Common myeloid progenitor, CD34-positive (primary cell): ENCODE results near the gene SCAPER.
"Not testable (repeated sequence)": the region's sequence is repeated elsewhere in the genome, so short reads cannot be mapped to it uniquely, and the experiment has no call there.

Source experiments
- CTCF ChIA-PET: fragments of 350-600 bp; sonication (Branson Sonifier 250); formaldehyde crosslinking; loops from one replicate; lab custom pipeline; 2021; ENCODE audit warnings: antibody characterized with exemption; lab: Charles Lee
- POLR2A ChIA-PET: fragments of 350-600 bp; sonication (Branson Sonifier 250); formaldehyde crosslinking; loops from one replicate; lab custom pipeline; 2021; ENCODE audit warnings: antibody characterized with exemption; lab: Charles Lee
- DNase-seq, 3 donors: peaks; one replicate each; pipeline versions ENCODE4 v3.0.0 to v3.0.0-alpha.2; 2013
- H3K27ac ChIP-seq, 2 experiments: 1 replicate in 1 of 2; 2 replicates in 1 of 2; pipeline ENCODE4 v1.7.0; 2013; ENCODE audit warnings: inconsistent platforms in 2 of 2, low read length in 2 of 2, mild to moderate bottlenecking in 2 of 2, low read depth in 1 of 2, moderate library complexity in 1 of 2; ENCODE audit not compliant: severe bottlenecking in 2 of 2, insufficient read depth in 1 of 2, poor library complexity in 1 of 2
- H3K27me3 ChIP-seq, 5 experiments: replicated peaks in 2 of 5; 1 replicate in 3 of 5; 2 replicates in 2 of 5; pipeline versions ENCODE4 v1.6.1 to v1.7.0; 2013; ENCODE audit warnings: low read length in 4 of 5, mild to moderate bottlenecking in 2 of 5, moderate library complexity in 2 of 5, inconsistent platforms in 1 of 5; ENCODE audit not compliant: insufficient read depth in 5 of 5, control insufficient read depth in 4 of 5
- H3K36me3 ChIP-seq, 4 experiments: 1 replicate in 2 of 4; 2 replicates in 2 of 4; pipeline versions ENCODE4 v1.6.1 to v1.7.0; 2013; ENCODE audit warnings: low read length in 3 of 4, control low read depth in 1 of 4, mild to moderate bottlenecking in 1 of 4; ENCODE audit not compliant: control insufficient read depth in 4 of 4, insufficient read depth in 4 of 4
- H3K4me1 ChIP-seq, 4 experiments: 1 replicate in 3 of 4; 2 replicates in 1 of 4; pipeline versions ENCODE4 v1.6.1 to v1.7.1; 2013; ENCODE audit warnings: low read length in 3 of 4, mild to moderate bottlenecking in 3 of 4, control low read depth in 1 of 4, inconsistent platforms in 1 of 4, moderate library complexity in 1 of 4; ENCODE audit not compliant: control insufficient read depth in 4 of 4, insufficient read depth in 4 of 4; ENCODE audit errors: control extremely low read depth in 1 of 4
- H3K4me3 ChIP-seq, 7 experiments: 1 replicate in 4 of 7; 2 replicates in 3 of 7; pipeline versions ENCODE4 v1.5.1 to v1.7.0; 2013; ENCODE audit warnings: mild to moderate bottlenecking in 7 of 7, low read length in 6 of 7, moderate library complexity in 6 of 7, inconsistent platforms in 2 of 7, low read depth in 2 of 7, control low read depth in 1 of 7; ENCODE audit not compliant: insufficient read depth in 4 of 7, control insufficient read depth in 1 of 7; ENCODE audit errors: extremely low read depth in 1 of 7
- H3K9me3 ChIP-seq, 5 experiments: 1 replicate in 4 of 5; 2 replicates in 1 of 5; pipeline versions ENCODE4 v1.6.1 to v1.7.1; 2013; ENCODE audit warnings: low read length in 4 of 5, mild to moderate bottlenecking in 2 of 5, inconsistent platforms in 1 of 5, low read depth in 1 of 5, moderate library complexity in 1 of 5; ENCODE audit not compliant: control insufficient read depth in 4 of 5, insufficient read depth in 2 of 5; ENCODE audit errors: control extremely low read depth in 1 of 5
- WGBS: methylation state at CpG from one replicate; pipeline ENCODE4 v1.1.5; 2013; ENCODE audit not compliant: insufficient coverage; 5-methylcytosine and 5-hydroxymethylcytosine counted together

The SCAPER gene

DNA sequence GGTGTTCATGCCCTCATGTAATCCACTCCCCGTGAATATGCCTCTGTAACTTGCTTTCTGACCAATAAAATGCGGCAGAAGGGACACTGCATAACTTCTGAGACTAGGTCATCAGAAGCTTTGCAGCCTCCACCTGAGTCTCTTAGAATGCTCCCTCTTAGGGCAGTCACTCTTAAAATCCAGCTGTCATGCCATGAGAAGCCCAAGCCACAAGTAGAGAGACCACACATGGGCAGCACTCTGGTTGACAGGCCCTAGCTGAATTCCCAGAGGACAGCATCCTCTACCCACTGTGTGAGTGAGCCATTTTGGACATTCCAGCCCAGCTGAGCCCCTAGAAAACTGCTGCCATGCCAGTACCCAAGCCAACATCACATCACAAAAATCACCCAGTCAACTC is 41.4 kb downstream of the SCAPER start:
- CTCF ChIA-PET = no interaction called here
- 100% methylated on average over 2 of the region's 2 CpGs for WGBS

DNA sequence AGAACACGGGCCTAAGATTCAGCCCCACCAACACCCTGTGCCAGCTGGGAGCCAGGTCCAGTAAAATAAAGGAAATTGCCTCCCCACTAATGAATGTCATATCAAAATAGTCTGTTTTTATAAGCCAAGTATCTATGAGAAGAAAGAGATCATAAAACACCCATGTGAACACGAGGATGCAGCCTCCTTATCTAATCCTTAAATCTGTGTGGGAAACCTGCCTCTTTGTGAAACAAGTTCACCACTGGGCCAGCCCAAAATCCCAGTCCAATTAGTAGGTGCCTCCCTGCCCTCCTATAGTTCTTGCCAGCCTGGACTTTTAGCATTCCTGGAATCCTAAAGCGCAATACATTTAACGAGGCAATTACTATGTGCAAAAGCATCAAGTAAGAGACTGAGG is 42.0 kb downstream of the SCAPER start:
- Histone ChIP-seq H3K4me3 (no peak overlapping the region), H3K27ac (no peak overlapping the region), H3K27me3 (no peaks in the 10 kb centered on the region), H3K4me1 (no peaks in the 10 kb centered on the region), H3K9me3 (no peaks in the 10 kb centered on the region), H3K36me3 (peaks cover 0 to 5% (median under 1%) of the 10 kb centered on the region in 4 experiments)
- ChIA-PET POLR2A (no interaction called here), CTCF (no interaction called here)
- no peak for DNase-seq
- WGBS = 100% methylated on average over 2 of the region's 4 CpGs

More for the DNA sequence above, 41.4 kb downstream of the SCAPER start:
- H3K9me3 ChIP-seq = no peaks in the 10 kb centered on the region
- peaks cover 0 to 2% (median under 1%) of the 10 kb centered on the region in 4 experiments for H3K36me3 ChIP-seq
- H3K27me3 ChIP-seq = no peaks in the 10 kb centered on the region
- POLR2A ChIA-PET = no interaction called here
- DNase-seq = no peak
- H3K4me1 ChIP-seq = no peaks in the 10 kb centered on the region
- H3K4me3 ChIP-seq = no peak overlapping the region
- no peak overlapping the region for H3K27ac ChIP-seq

DNA sequence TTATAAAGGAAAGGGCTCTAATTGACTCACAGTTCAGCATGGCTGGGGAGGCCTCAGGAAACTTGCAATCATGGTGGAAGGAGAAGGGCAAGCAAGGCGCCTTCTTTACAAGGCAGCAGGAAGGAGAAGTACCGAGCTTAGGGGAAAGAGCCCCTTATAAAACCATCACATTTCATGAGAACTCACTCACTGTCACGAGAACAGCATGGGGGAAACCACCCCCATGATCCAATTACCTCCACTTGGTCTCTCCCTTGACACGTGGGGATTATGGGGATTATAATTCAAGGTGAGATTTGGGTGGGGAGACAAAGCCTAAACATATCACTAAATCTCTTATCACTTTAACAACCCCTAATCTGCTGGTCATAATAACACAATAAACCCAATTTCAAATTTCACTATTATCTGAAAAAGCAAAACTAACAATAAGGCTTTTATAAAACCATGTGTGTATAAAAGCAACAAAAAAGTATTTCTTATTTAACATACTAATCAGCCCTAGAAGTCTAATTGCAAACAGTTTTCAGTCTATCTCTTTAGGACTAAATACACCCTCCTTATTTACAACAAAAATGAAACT is 43.2 kb downstream of the SCAPER start:
- WGBS = no CpG with 5 or more reads among the region's 4 CpGs
- Histone ChIP-seq H3K4me1 (no peaks in the 10 kb centered on the region), H3K9me3 (no peaks in the 10 kb centered on the region), H3K4me3 (no peak overlapping the region), H3K27ac (no peak overlapping the region), H3K27me3 (no peaks in the 10 kb centered on the region), H3K36me3 (peaks cover 0 to 5% (median under 1%) of the 10 kb centered on the region in 4 experiments)
- peak in 1 of 3 donors; percentile 1 for DNase-seq
- ChIA-PET CTCF (no interaction called here), POLR2A (no interaction called here)

DNA sequence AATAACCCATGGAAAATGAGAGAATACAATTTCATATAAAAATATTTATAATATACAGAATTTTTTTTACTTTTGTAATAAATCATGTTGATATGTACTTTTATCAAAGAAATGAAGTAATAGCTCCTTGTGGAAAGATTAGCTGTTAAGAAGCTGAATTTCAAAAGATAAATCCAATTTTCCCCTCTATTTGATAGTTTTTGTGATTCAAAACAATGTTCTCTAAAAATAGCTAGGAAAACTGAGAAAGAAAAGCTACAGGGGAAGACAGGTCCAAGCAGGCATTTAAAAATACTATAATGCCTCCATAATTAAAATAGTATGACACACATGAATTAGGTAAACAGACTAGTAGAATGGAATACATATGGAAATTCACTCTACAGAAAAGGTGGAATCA is 44.9 kb downstream of the SCAPER start:
- no peak for DNase-seq
- Histone ChIP-seq H3K9me3 (peaks cover 0 to 4% (median 0%) of the 10 kb centered on the region in 5 experiments), H3K4me1 (no peaks in the 10 kb centered on the region), H3K27ac (no peak overlapping the region), H3K27me3 (no peaks in the 10 kb centered on the region), H3K36me3 (peaks cover 0 to 8% (median 3%) of the 10 kb centered on the region in 4 experiments), H3K4me3 (no peak overlapping the region)
- CTCF ChIA-PET = interaction anchor here (1.5 kb wide), 1 partner anchor 670 kb away, joined by 3 read pairs; no protein-coding TSS in a partner anchor
- POLR2A ChIA-PET = no interaction called here

DNA sequence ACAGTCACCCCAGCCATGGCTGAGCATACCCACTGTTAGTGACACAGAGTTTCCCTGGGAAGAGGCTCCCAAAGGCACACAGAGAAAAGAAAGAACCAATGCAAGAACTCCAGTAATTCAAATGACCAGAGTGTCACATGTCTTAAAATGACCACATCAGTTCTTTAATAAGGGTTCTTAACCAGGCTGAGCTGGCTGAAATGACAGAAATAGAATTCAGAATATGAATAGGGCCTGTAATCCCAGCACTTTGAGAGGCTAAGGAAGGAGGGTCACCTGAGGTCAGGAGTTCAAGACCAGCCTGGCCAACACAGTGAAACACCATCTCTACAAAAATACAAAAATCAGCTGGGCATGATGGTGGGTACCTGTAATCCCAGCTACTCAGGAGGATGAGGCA is 54.8 kb downstream of the SCAPER start:
- Histone ChIP-seq H3K36me3 (peaks cover 5 to 50% (median 14%) of the 10 kb centered on the region in 4 experiments), H3K9me3 (peaks cover 1 to 22% (median 10%) of the 10 kb centered on the region in 5 experiments)
- CTCF ChIA-PET = interaction anchor here (1.3 kb wide), 1 partner anchor 660 kb away, joined by 3 read pairs; no protein-coding TSS in a partner anchor
- H3K27me3 ChIP-seq, DNase-seq, H3K27ac ChIP-seq, POLR2A ChIA-PET, H3K4me1 ChIP-seq, H3K4me3 ChIP-seq: not testable (repeated sequence)

DNA sequence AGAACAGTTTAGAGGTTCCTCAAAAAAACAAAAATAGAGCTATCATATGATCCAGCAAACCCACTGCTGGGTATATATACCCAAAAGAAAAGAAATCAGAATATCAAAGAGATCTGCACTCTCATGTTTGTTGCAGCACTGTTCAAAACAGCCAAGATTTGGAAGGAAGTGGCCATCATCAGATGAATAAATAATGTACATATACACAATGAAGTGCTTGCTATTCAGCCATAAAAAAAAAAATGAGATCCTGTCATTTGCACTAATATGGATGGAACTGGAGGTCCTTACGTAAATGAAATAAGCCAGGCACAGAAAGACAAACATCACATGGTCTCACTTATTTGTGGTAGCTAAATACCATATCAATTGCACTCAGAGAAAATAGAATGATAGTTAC is 58.4 kb downstream of the SCAPER start:
- POLR2A ChIA-PET = interaction anchor here (0.6 kb wide), 1 partner anchor 183 kb away, joined by 3 read pairs; no protein-coding TSS in a partner anchor

DNA sequence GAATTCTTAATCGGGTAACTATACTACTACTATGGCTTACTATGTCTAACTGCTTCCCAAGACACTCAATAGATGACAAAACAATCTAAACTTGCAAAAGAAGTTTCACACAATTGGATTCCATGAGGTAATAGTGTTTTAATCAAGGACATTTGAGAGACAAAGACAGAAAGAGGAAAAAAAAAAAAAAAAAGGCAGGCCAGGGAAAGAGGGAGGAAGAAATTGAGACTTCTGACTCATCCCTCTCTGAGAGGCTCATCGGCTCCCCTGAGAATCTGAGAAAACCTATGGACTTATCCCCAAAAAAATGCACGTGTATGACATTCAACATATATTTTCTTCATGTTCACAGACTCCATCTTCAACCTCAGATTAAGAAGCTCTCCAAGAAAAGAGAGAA is 61.0 kb downstream of the SCAPER start:
- Histone ChIP-seq H3K27ac (no peak overlapping the region), H3K36me3 (peaks cover 0 to 4% (median under 1%) of the 10 kb centered on the region in 4 experiments), H3K9me3 (peaks cover 0 to 3% (median 0%) of the 10 kb centered on the region in 5 experiments), H3K4me3 (no peak overlapping the region), H3K27me3 (no peaks in the 10 kb centered on the region), H3K4me1 (no peaks in the 10 kb centered on the region)
- ChIA-PET CTCF (interaction anchor here (1.4 kb wide), 1 partner anchor 611 kb away, joined by 3 read pairs; no protein-coding TSS in a partner anchor), POLR2A (no interaction called here)
- WGBS = no CpG with 5 or more reads among the region's 3 CpGs
- DNase-seq = no peak

More for the DNA sequence above, 58.4 kb downstream of the SCAPER start:
- no peaks in the 10 kb centered on the region for H3K27me3 ChIP-seq
- H3K4me1 ChIP-seq = no peaks in the 10 kb centered on the region
- peaks cover 0 to 9% (median 4%) of the 10 kb centered on the region in 5 experiments for H3K9me3 ChIP-seq
- DNase-seq = no peak
- no peak overlapping the region for H3K27ac ChIP-seq
- CTCF ChIA-PET = interaction anchor here (1.0 kb wide), 1 partner anchor 11 kb away, joined by 4 read pairs; no protein-coding TSS in a partner anchor
- no peak overlapping the region for H3K4me3 ChIP-seq
- H3K36me3 ChIP-seq = peaks cover 0 to 22% (median 7%) of the 10 kb centered on the region in 4 experiments
- no CpG with 5 or more reads among the region's 1 CpG for WGBS
